CD4-positive, alpha-beta T cell (primary cell): Measurements from ENCODE around the gene TNFSF12. TPM values are rescaled to one million over a fixed set of nuclear protein-coding genes. Genes with fewer than 3 reads are reported as not detected.
A peak's percentile ranks its signal among the peaks of the same experiment; 100 is the strongest.

ENCODE experiments used
- ATAC-seq: fragments of 200-7000 bp; cut with Tn5 transposase; one replicate; pipeline ENCODE4 v1.10.0; 2022; ENCODE audit warnings: mild to moderate bottlenecking; ENCODE audit not compliant: poor library complexity
- CTCF ChIA-PET: fragments of 350-600 bp; sonication (Branson Sonifier 250); formaldehyde crosslinking; loops from one replicate; lab custom pipeline; 2021; ENCODE audit warnings: antibody characterized with exemption, inconsistent platforms; lab: Charles Lee
- POLR2A ChIA-PET: fragments of 350-600 bp; sonication (Branson Sonifier 250); formaldehyde crosslinking; loops from one replicate; lab custom pipeline; 2021; ENCODE audit warnings: antibody characterized with exemption, inconsistent platforms; lab: Charles Lee
- DNase-seq, 14 experiments: peaks; one replicate each; pipeline ENCODE4 v3.0.0-alpha.2; 2013 to 2020; ENCODE audit warnings: mixed read lengths in 2 of 14
- H3K27ac ChIP-seq, 2 donors: one replicate each; pipeline versions ENCODE4 v1.5.1 to v1.7.0; 2013; ENCODE audit warnings: low read length in 2 of 2, low read depth in 1 of 2, mild to moderate bottlenecking in 1 of 2
- H3K27me3 ChIP-seq, 2 experiments: 1 replicate in 1 of 2; 2 replicates in 1 of 2; pipeline versions ENCODE4 v1.6.1 to v1.7.0; 2013; ENCODE audit warnings: low read length in 2 of 2, control low read depth in 1 of 2, mild to moderate bottlenecking in 1 of 2, moderate library complexity in 1 of 2; ENCODE audit not compliant: insufficient read depth in 2 of 2, control insufficient read depth in 1 of 2
- H3K36me3 ChIP-seq: one replicate; pipeline ENCODE4 v1.6.1; 2013; ENCODE audit warnings: low read length, control low read depth; ENCODE audit not compliant: insufficient read depth
- H3K4me1 ChIP-seq: one replicate; pipeline ENCODE4 v1.6.1; 2013; ENCODE audit warnings: low read length, control low read depth; ENCODE audit not compliant: insufficient read depth
- H3K4me3 ChIP-seq: one replicate; pipeline ENCODE4 v1.5.1; 2013; ENCODE audit warnings: mild to moderate bottlenecking, low read length, moderate library complexity
- H3K9me3 ChIP-seq, 2 experiments: 1 replicate in 1 of 2; 2 replicates in 1 of 2; pipeline versions ENCODE4 v1.6.1 to v1.7.0; 2013; ENCODE audit warnings: low read length in 2 of 2, mild to moderate bottlenecking in 2 of 2, control low read depth in 1 of 2, moderate library complexity in 1 of 2; ENCODE audit not compliant: control insufficient read depth in 1 of 2, insufficient read depth in 1 of 2
- H3K27ac Mint-ChIP-seq: one replicate; pipeline ENCODE4 v1.8.0; 2020; ENCODE audit warnings: mixed read lengths
- H3K27me3 Mint-ChIP-seq: one replicate; pipeline ENCODE4 v1.8.0; 2021; ENCODE audit warnings: mixed read lengths
- H3K36me3 Mint-ChIP-seq: one replicate; pipeline ENCODE4 v1.8.0; 2021; ENCODE audit warnings: low read depth, mixed read lengths
- H3K4me1 Mint-ChIP-seq: one replicate; pipeline ENCODE4 v1.8.0; 2021; ENCODE audit warnings: low read depth, mixed read lengths
- H3K4me3 Mint-ChIP-seq: one replicate; pipeline ENCODE4 v1.8.0; 2020; ENCODE audit warnings: mild to moderate bottlenecking, mixed read lengths
- H3K9me3 Mint-ChIP-seq: one replicate; pipeline ENCODE4 v1.8.0; 2020; ENCODE audit warnings: mixed read lengths
- CTCF ChIP-seq: fragments of 200-600 bp; IDR thresholded peaks from one replicate; pipeline ENCODE4 v1.8.0; 2022; ENCODE audit warnings: antibody characterized with exemption, mild to moderate bottlenecking
- intact Hi-C, 2 experiments: fragments of 100-400 bp; cut with DNase I in 1 of 2; cut with micrococcal nuclease in 1 of 2; formaldehyde crosslinking; loops; one replicate each; pipeline versions ENCODE4 v1.15.1 to v1.9.0; 2023 to 2025; cut with DNase I, micrococcal nuclease
- polyA plus RNA-seq, 2 donors: library from polyadenylated mRNA; unstranded; fragments of 120-200 nt; gene quantifications; one replicate each; pipeline ENCODE4 v1.2.1, GENCODE V29; 2013
- total RNA-seq, 174 experiments: library from RNA in 2 of 174; stranded (reverse) in 2 of 174; gene quantifications; one replicate each; pipeline ENCODE4 v1.2.3 and lab custom pipeline; 2021 to 2026

Gene TNFSF12
- total RNA-seq, result 10 to 100 TPM; 17.0 to 19.1 TPM
- polyA plus RNA-seq (2013, experiment 1 of 2), result 63.0 TPM
- polyA plus RNA-seq (2013, experiment 2 of 2), result 62.3 TPM
- 0.81 to 39.7 (median 6.5) reads per million in 172 experiments for total RNA-seq (lab: John Stamatoyannopoulos, UW)

- Histone ChIP-seq H3K27ac (peak within 1 kb of the TSS; percentile 36 to 60), H3K4me3 (peak within 1 kb of the TSS; percentile 87), H3K9me3 (no peaks in the 10 kb centered on the region), H3K27me3 (no peaks in the 10 kb centered on the region), H3K4me1 (peaks cover 62% of the 10 kb centered on the region), H3K36me3 (peaks cover 10% of the 10 kb centered on the region)
- ATAC-seq (peak; percentile 19), DNase-seq (peak; percentile 22 to 77 (median 56))
- no peaks in the 10 kb centered on the region for H3K9me3 Mint-ChIP-seq
- peak within 1 kb of the TSS; percentile 91 for H3K4me3 Mint-ChIP-seq
- H3K27ac Mint-ChIP-seq, result peak within 1 kb of the TSS; percentile 88
- intact Hi-C loops, result loop anchor here in 1 of 2 experiments (2.0 kb wide), 1 partner anchor 14 kb away; no protein-coding TSS in a partner anchor
- no peak for TF ChIP-seq CTCF
- peaks cover 10% of the 10 kb centered on the region for H3K36me3 Mint-ChIP-seq
- no peaks in the 10 kb centered on the region for H3K27me3 Mint-ChIP-seq
- ChIA-PET POLR2A (interaction anchor here (1.1 to 3.3 kb wide), 7 partner anchors 9 to 138 kb away, joined by 3 to 19 read pairs (median 6); partner anchors contain the start of genes FXR2, MPDU1, POLR2A and SENP3), CTCF (interaction anchor here (1.1 to 4.4 kb wide), 3 partner anchors 12 to 112 kb away, joined by 3 to 32 read pairs (median 11); no protein-coding TSS in a partner anchor)
- H3K4me1 Mint-ChIP-seq, result peaks cover 50% of the 10 kb centered on the region
Measured at GRCh38 chr17:7548585-7549400, at the start of gene TNFSF12. TSS of gene TNFSF12 (plus strand) at chr17:7549058. CDS start at chr17:7549154, 96 bp downstream.

- no peaks in the 10 kb centered on the region for H3K9me3 Mint-ChIP-seq
- no peak overlapping the region for H3K27ac Mint-ChIP-seq
- Histone ChIP-seq H3K4me1 (no peaks in the 10 kb centered on the region), H3K9me3 (no peaks in the 10 kb centered on the region), H3K36me3 (peaks cover 95% of the 10 kb centered on the region), H3K27me3 (no peaks in the 10 kb centered on the region), H3K27ac (no peak overlapping the region), H3K4me3 (no peak overlapping the region)
- ATAC-seq (no peak), DNase-seq (no peak)
- peaks cover 92% of the 10 kb centered on the region for H3K36me3 Mint-ChIP-seq
- intact Hi-C loops, result no loop called here
- peak overlapping the region; percentile 34 for H3K4me3 Mint-ChIP-seq
- POLR2A ChIA-PET, result interaction anchor here (0.6 kb wide), 1 partner anchor 196 kb away, joined by 3 read pairs; no protein-coding TSS in a partner anchor
- TF ChIP-seq CTCF, result no peak
- peaks cover 1% of the 10 kb centered on the region for H3K4me1 Mint-ChIP-seq
- CTCF ChIA-PET, result interaction anchor here (1.8 kb wide), 1 partner anchor 62 kb away, joined by 5 read pairs; no protein-coding TSS in a partner anchor
- H3K27me3 Mint-ChIP-seq, result no peaks in the 10 kb centered on the region
Measured at GRCh38 chr17:7499161-7499560, 49.7 kb upstream of the TNFSF12 start.

- H3K27ac ChIP-seq, result no peak overlapping the region
- ATAC-seq, result no peak
- H3K27ac Mint-ChIP-seq, result no peak overlapping the region
Measured at GRCh38 chr17:7501729-7502128, 47.1 kb upstream of the TNFSF12 start.

More at GRCh38 chr17:7501729-7502128, 47.1 kb upstream of the TNFSF12 start:
- Histone ChIP-seq H3K4me3 (no peak overlapping the region), H3K4me1 (no peaks in the 10 kb centered on the region), H3K27me3 (no peaks in the 10 kb centered on the region), H3K36me3 (peaks cover 96% of the 10 kb centered on the region), H3K9me3 (no peaks in the 10 kb centered on the region)
- H3K36me3 Mint-ChIP-seq, result peaks cover 94% of the 10 kb centered on the region
- H3K4me3 Mint-ChIP-seq, result peak overlapping the region; percentile 51
- no peak for TF ChIP-seq CTCF
- no peaks in the 10 kb centered on the region for H3K4me1 Mint-ChIP-seq
- ChIA-PET CTCF (interaction anchor here (0.9 kb wide), 1 partner anchor 59 kb away, joined by 3 read pairs; no protein-coding TSS in a partner anchor), POLR2A (no interaction called here)
- intact Hi-C loops, result loop anchor here (2.0 to 5.0 kb wide), 2 partner anchors 65 to 144 kb away; partner anchors contain the start of gene TMEM95 (in 1 of the 2)
- no peaks in the 10 kb centered on the region for H3K27me3 Mint-ChIP-seq
- DNase-seq, result no peak
- no peaks in the 10 kb centered on the region for H3K9me3 Mint-ChIP-seq
